ENCODE data around the gene TMEM131L.
"Not testable (repeated sequence)": the region's sequence is repeated elsewhere in the genome, so short reads cannot be mapped to it uniquely, and the experiment has no call there.

TMEM131L gene

DNA sequence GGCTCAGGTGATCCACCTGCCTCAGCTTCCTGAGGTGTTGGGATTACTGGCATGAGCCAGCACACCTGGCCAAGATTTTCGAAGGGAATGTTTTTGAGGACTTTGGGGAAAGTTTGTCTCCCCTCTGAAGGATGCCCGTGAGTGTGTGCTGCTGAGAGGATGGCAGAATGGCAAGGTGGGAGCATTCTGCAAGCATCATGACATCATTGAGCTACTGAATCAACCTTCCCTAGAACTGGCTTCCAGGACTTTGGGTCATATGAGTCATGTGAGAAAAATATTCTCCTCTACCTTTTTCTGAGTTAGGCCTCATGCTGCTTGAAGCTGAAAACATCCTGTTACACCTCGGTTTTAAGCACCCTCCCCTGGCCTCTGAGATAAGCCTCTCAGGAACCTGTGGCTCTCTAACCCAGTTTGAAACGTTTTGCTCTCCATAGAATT, 31.0 kb downstream of the TMEM131L start:
- H3K4me1 ChIP-seq (ENCODE audit: insufficient read depth, low read length): peaks cover 50% of the 10 kb centered on the region

DNA sequence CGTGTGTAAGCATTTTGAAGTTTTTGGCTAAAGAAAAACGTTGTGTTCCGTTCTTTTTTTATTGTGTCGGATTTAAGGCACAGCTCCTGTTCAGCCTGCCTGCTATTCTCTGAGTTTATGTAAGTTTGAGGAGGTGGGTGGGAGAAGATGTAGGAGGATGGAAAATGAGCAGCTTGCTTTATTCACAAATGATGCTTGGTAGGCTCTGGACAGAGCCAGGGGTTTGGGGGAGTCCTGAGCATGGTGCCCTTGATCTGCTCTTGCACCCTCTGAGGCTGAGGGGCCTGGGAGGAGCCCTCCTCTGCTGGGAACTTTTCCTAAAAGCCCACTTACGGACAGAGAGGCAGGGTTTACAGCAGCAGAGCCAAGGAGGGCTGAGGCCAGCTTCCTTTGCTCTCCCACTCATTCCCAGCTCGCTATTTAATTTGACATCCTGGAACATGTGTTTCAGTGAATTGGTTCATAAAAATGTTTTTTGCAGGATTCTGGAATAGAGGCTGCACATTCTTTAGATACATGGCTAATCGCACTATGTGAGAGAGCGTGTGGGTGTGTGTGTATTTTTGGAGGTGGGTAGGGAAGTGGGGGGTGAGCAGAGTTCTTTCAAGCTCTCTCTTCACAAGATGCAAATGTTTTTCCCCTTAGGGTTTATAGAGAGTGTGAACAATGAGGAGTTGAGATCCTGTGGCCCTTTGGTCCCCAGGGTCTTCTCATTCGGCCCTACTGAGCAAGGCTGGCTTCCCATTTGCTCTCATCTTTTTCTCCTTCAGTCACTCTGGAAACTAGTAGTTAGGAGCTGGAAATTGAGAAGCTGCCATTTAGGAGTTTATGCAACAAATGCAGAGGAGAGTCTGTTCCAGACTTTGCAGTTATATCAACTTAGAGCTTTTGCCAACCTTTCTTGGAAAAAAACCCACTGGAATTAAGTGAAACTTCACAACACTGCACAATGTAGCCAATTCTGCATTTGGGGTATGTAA, 32.1 kb downstream of the TMEM131L start:
- Histone ChIP-seq H3K4me1 (ENCODE audit: insufficient read depth, low read length) (peaks cover 50% of the 10 kb centered on the region), H3K9me3 (ENCODE audit: control insufficient read depth, insufficient read depth, low read length) (no peaks in the 10 kb centered on the region), H3K36me3 (ENCODE audit: insufficient read depth, low read length) (no peaks in the 10 kb centered on the region), H3K9ac (ENCODE audit: low read depth, low read length) (no peak overlapping the region)

More for the DNA sequence above, 31.0 kb downstream of the TMEM131L start:
- Histone ChIP-seq H3K9me3 (ENCODE audit: control insufficient read depth, insufficient read depth, low read length) (no peaks in the 10 kb centered on the region), H3K36me3 (ENCODE audit: insufficient read depth, low read length) (no peaks in the 10 kb centered on the region), H3K9ac (ENCODE audit: low read depth, low read length) (no peak overlapping the region)

DNA sequence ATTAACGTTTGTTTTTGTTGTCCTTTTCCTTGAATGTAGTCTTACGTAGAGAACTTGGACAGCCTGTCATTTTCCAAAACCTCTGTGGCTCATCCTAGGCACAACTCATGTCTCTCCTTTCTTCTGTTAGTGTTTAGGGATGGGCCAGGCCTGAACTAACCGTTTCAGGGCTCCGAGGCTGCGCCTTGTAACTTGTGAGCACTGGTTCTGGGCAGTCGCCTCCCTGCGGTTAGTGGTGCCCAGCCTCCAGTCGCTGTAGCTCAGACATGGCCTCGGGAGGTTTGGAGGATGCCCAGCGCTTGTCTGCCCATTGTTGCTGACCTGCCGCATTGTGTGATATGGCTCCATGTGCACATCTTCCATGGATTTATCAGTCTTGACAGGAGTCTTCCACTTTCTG, 32.8 kb downstream of the TMEM131L start:
- Histone ChIP-seq H3K9me3 (ENCODE audit: control insufficient read depth, insufficient read depth, low read length) (no peaks in the 10 kb centered on the region), H3K4me1 (ENCODE audit: insufficient read depth, low read length) (peaks cover 45% of the 10 kb centered on the region), H3K9ac (ENCODE audit: low read depth, low read length) (no peak overlapping the region), H3K36me3 (ENCODE audit: insufficient read depth, low read length) (no peaks in the 10 kb centered on the region)

DNA sequence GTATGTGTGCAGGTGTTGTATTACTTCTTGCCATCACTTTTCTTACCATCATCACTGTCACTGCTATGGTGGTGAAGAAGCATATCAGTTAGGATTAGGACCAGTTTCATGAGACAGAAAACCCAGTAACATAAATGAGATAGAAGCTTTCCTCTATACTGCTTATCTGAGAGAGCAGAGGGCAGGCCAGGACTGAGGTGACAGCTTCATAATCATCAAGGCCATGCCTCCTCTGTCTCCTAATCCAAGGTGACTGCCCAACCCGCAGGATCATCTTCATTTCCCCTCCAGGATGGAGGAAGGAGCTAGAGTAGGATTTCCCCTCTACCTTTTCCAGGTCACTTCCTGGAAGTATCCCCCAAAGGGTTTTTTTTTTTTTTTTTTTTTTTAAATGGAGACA, 35.4 kb downstream of the TMEM131L start:
- Histone ChIP-seq H3K9ac (ENCODE audit: low read depth, low read length) (no peak overlapping the region), H3K4me1 (ENCODE audit: insufficient read depth, low read length) (peaks cover 23% of the 10 kb centered on the region), H3K9me3 (ENCODE audit: control insufficient read depth, insufficient read depth, low read length) (no peaks in the 10 kb centered on the region), H3K36me3 (ENCODE audit: insufficient read depth, low read length) (no peaks in the 10 kb centered on the region)

DNA sequence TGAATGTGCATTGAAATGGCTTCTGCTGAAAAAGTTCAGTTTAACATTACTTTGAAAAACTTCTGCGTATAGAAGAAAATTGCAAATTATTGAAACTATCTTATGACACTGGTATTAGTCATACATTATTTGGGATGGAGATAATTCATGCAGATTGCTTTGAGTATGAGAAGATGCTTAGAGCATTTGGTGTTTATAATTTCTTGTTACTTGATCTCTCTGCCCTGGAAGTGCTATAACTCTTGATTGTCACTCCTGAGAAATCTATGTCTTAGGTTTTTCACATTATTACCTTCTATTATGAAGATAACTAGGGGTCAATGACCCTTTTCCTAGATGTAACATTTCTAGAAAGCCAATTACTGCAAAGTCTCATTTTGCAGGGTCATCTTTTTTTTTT, 36.4 kb downstream of the TMEM131L start:
- H3K4me1 ChIP-seq (ENCODE audit: insufficient read depth, low read length): peaks cover 16% of the 10 kb centered on the region
- no peaks in the 10 kb centered on the region for H3K9me3 ChIP-seq (ENCODE audit: control insufficient read depth, insufficient read depth, low read length)
- H3K36me3 ChIP-seq (ENCODE audit: insufficient read depth, low read length): no peaks in the 10 kb centered on the region
- H3K9ac ChIP-seq (ENCODE audit: low read depth, low read length): no peak overlapping the region

DNA sequence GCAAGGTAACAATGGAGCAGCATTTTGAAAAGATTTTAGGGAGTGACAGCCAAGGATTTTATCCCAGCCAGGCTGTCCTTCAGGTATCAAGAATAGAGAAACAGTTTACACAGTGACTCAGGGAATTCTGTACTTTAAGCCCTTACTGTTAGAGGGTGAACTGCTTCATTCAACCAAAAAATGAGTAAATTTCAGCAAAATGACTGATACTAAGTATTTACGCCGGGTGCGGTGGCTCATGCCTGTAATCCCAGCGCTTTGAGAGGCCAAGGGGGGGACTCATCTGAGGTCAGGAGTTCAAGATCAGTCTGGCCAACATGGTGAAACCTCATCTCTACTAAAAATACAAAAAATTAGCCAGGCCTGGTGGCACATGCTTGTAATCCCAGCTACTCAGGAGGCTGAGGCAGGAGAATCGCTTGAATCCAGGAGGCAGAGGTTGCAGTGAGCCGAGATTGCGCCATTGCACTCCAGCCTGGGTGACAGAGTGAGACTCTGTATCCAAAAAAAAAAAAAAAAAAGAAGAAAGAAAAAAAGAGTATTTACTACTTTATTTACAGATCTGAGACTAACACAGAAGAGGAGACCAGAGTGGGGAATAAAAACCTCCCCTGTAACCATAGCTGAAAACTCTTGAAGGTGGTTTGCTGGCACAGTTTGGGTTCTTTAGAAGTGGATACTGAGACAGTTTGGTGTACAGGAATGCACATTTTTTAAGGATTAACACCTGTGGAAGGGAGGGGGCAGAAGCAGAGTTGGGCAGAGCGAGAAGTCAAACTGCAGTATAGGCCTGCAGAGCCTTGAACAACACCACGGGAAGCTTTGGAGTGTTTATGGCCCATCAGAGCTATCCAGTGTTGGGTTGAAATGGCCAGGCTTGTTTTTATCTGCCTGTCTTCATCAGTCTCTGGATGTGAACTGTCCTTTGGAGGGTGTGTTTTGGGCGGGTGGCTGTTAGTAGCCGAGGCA, 40.5 kb downstream of the TMEM131L start:
- no peaks in the 10 kb centered on the region for H3K36me3 ChIP-seq (ENCODE audit: insufficient read depth, low read length)
- H3K9me3 ChIP-seq (ENCODE audit: control insufficient read depth, insufficient read depth, low read length): no peaks in the 10 kb centered on the region
- no peaks in the 10 kb centered on the region; the same call in 1 of the 2 replicates for H3K4me1 ChIP-seq (ENCODE audit: insufficient read depth, low read length)
- H3K9ac ChIP-seq (ENCODE audit: low read depth, low read length): no peak overlapping the region

DNA sequence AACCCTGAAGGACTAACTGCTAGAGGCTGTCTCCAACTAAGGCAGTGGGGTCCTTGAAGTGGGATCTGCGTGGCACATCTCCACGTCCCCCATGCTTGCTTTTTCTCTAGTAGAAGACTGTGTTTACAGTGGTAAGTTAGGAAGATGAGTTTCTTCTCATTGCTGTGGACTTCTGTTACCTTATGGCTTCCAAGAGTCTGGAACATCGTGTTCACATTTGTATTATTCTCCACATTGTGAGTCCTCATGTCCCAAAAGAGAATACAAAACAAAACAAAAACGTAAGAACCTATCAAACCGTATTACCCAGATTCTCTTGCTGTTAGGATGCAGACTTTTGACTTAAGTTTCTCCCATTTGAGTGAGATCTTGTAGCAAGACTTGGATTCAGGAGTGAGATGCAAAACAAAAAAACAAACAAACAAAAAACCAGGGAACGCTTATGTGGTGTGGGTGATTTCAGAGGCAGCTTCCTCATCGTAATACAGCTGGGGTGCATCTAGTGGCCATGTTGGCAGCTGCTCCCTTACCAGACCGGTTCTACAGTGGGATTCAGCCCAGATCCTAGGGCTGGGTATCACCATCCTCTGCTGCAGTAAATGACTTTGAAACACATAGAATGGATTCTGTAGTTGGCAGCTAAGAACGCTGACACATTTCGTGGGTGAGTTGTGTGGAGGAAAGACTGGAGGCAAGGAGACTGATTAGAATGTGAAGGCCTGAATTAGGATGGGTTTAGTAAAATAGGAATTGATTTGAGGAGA, 41.3 kb downstream of the TMEM131L start:
- Histone ChIP-seq H3K36me3 (ENCODE audit: insufficient read depth, low read length) (no peaks in the 10 kb centered on the region), H3K9me3 (ENCODE audit: control insufficient read depth, insufficient read depth, low read length) (no peaks in the 10 kb centered on the region), H3K4me1 (ENCODE audit: insufficient read depth, low read length) (no peaks in the 10 kb centered on the region; the same call in 1 of the 2 replicates), H3K9ac (ENCODE audit: low read depth, low read length) (no peak overlapping the region)

DNA sequence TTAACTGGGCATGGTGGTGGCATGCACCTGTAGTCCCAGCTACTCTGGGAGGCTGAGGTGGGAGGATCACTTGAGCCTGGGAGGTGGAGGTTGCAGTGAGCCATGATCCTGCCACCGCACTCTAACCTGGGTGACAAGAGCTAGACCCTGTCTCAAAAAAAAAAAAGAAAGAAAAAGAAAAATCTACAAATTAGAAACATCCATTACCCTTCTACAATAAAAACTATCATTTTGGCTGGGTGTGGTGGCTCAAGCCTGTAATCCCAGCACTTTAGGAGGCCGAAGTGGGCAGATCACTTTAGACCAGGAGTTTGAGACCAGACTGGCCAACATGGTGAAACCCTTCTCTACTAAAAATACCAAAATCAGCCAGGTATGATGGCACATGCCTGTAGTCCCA, 43.1 kb downstream of the TMEM131L start:
- H3K4me1 ChIP-seq (ENCODE audit: insufficient read depth, low read length): peaks cover 14% of the 10 kb centered on the region
- not testable (repeated sequence) for H3K36me3 ChIP-seq (ENCODE audit: insufficient read depth, low read length); H3K9ac ChIP-seq (ENCODE audit: low read depth, low read length); H3K9me3 ChIP-seq (ENCODE audit: control insufficient read depth, insufficient read depth, low read length)

DNA sequence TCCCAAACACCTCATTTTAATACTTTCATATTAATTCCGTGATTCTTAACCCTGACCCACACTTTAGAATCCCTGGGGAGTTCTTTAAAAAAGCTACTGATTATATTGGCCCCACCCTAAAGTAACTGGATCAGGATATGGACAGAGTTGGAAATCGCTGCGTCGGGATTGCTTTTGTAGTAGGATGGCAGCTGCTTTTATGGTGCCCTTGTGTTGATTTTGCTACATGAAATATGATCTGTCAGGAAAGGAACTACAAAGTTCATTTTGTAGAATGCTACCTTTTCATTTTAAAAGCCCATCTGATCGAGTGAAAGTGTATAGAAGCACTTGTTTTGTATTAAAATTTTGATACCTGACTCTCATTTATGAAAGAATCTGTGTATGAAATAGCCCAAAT, 43.6 kb downstream of the TMEM131L start:
- no peak overlapping the region for H3K9ac ChIP-seq (ENCODE audit: low read depth, low read length)
- H3K4me1 ChIP-seq (ENCODE audit: insufficient read depth, low read length): peaks cover 17% of the 10 kb centered on the region
- no peaks in the 10 kb centered on the region for H3K36me3 ChIP-seq (ENCODE audit: insufficient read depth, low read length)
- no peaks in the 10 kb centered on the region for H3K9me3 ChIP-seq (ENCODE audit: control insufficient read depth, insufficient read depth, low read length)

DNA sequence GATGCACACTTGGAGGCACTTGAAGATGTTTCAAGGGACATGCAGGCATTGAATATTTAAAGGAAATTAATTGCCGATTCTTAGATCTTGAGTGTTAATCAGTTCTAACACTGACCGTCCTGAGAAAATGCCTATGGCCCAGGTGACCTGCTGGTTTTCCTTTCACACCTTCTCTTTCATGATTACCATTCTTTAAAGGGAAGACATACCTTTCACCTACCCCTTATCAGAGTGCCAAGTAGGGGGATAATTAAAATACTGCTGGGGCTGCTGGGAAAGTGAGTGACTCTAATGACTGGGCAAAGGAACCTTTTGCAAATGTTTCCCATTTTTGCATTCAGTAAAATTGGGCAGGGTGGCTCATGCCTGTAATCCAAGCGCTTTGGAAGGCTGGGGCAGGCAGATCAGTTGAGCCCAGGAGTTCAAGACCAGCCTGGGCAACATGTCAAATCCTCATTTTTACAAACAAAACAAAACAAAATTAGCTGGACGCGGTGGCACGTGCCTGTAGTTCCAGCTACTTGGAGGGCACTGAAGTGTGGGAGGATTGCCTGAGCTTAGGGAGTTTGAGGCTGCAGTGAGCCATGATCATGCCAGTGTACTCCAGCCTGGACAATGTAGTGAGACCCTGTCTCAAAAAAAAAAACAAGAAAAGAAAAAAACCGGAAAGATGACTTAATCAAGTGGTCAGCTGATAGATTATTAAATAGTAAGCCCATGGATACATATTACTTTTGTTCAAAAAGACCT, 44.3 kb downstream of the TMEM131L start:
- Histone ChIP-seq H3K36me3 (ENCODE audit: insufficient read depth, low read length) (no peaks in the 10 kb centered on the region), H3K9me3 (ENCODE audit: control insufficient read depth, insufficient read depth, low read length) (no peaks in the 10 kb centered on the region), H3K9ac (ENCODE audit: low read depth, low read length) (no peak overlapping the region), H3K4me1 (ENCODE audit: insufficient read depth, low read length) (peaks cover 17% of the 10 kb centered on the region)

DNA sequence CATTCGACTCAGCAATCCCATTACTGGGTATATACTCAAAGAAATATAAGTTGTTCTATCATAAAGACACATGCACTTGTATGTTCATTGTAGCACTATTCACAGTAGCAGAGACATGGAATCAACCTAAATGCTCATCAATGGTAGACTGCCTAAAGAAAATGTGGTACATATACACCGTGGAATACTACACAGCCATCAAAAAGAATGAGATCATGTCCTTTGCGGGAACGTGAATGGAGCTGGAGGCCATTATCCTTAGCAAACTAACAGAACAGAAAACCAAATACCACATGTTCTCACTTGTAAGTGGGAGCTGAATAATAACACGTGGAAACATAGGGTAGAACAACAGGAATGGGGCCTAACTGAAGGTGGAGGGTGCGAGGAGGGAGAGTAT, 44.9 kb downstream of the TMEM131L start:
- no peaks in the 10 kb centered on the region for H3K9me3 ChIP-seq (ENCODE audit: control insufficient read depth, insufficient read depth, low read length)
- H3K36me3 ChIP-seq (ENCODE audit: insufficient read depth, low read length): no peaks in the 10 kb centered on the region
- H3K9ac ChIP-seq (ENCODE audit: low read depth, low read length): no peak overlapping the region
- H3K4me1 ChIP-seq (ENCODE audit: insufficient read depth, low read length): peaks cover 17% of the 10 kb centered on the region

DNA sequence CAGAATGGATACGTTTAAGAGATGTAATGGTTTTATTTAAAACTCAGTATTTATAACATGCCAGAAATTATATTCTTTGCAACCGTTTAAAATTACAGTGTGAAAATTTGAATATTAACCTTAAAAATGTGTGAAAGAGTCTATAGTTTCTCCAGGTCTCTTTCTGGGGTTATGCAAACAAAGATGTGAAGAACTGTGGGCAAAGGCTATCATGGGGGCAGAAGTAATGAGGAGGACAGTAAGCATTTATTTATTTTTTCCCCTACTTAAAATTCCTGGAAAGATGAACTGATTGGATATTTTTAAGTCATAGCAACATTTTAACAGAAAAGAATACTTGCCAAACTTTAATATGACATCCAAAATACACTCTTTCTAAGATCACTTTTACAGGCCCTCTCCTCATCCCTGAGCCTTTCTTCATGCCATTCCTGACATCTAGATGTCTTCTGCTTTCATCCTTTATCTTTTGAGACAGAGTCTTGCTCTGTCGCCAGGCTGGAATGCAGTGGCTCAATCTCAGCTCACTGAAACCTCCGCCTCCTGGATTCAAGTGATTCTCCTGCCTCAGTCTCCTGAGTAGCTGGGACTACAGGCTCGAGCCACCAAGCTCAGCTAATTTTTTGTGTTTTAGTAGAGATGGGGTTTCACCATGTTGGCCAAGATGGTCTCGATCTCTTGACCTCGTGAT, 46.1 kb downstream of the TMEM131L start:
- no peak overlapping the region for H3K9ac ChIP-seq (ENCODE audit: low read depth, low read length)
- H3K9me3 ChIP-seq (ENCODE audit: control insufficient read depth, insufficient read depth, low read length): no peaks in the 10 kb centered on the region
- no peaks in the 10 kb centered on the region for H3K36me3 ChIP-seq (ENCODE audit: insufficient read depth, low read length)
- H3K4me1 ChIP-seq (ENCODE audit: insufficient read depth, low read length): peaks cover 17% of the 10 kb centered on the region

DNA sequence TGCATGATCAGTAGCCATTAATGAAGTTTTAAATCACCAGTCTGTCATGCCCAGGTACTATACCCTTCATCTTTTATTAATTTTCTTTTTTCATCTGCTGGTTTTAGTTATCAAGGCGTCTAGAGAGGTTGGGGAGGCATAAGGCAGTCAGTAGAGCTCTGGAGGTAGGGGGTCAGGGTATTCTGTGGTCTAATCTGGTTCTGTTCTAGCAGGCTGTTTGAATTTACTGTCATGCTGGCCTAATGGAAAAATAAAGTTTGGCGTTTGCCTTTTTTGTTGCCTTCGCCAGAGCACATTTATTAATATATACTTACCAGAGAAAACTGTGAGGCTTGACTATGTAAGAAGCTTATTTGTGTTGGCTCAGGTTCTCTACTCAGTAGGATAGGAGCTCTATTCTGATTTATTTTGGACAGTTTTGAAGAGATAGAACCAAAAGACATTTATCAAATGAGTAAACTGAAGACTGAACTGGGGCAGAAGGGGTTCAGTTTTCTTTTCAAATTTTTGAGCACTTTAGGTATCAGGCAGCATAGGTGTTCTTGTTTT, 46.9 kb downstream of the TMEM131L start:
- Histone ChIP-seq H3K9me3 (ENCODE audit: control insufficient read depth, insufficient read depth, low read length) (no peaks in the 10 kb centered on the region), H3K4me1 (ENCODE audit: insufficient read depth, low read length) (peaks cover 17% of the 10 kb centered on the region), H3K9ac (ENCODE audit: low read depth, low read length) (no peak overlapping the region), H3K36me3 (ENCODE audit: insufficient read depth, low read length) (no peaks in the 10 kb centered on the region)

Measured in ES-I3 (cell line).